GM21360 (cell line): ENCODE data around the gene IMPACT.

Experiments used
- ATAC-seq: cut with Tn5 transposase; IDR thresholded peaks from one replicate; pipeline ENCODE4 v1.9.1; 2021; ENCODE audit warnings: mild to moderate bottlenecking, moderate library complexity; ENCODE audit not compliant: unreplicated experiment

Gene IMPACT

GRCh38 chr18:24474406-24474805 is 47.9 kb downstream of the IMPACT start:
- no peak for ATAC-seq

- ATAC-seq: no peak
Observed at GRCh38 chr18:24475926-24476589, 49.6 kb downstream of the IMPACT start.

GRCh38 chr18:24479371-24479770 is 52.9 kb downstream of the IMPACT start:
- ATAC-seq: no peak

- ATAC-seq: no peak
Observed at GRCh38 chr18:24482821-24483220, 56.4 kb downstream of the IMPACT start.

GRCh38 chr18:24485681-24486080 is 59.2 kb downstream of the IMPACT start:
- ATAC-seq: no peak

- ATAC-seq: no peak
Observed at GRCh38 chr18:24486684-24487083, 60.2 kb downstream of the IMPACT start.

- ATAC-seq: no peak
Observed at GRCh38 chr18:24488824-24489493, 62.5 kb downstream of the IMPACT start.

GRCh38 chr18:24490539-24490938 is 64.1 kb downstream of the IMPACT start:
- no peak for ATAC-seq

- peak; percentile 80 for ATAC-seq
Observed at GRCh38 chr18:24491927-24492834, 65.7 kb downstream of the IMPACT start.

GRCh38 chr18:24494586-24494985 is 68.1 kb downstream of the IMPACT start:
- no peak for ATAC-seq

GRCh38 chr18:24497031-24497754 is 70.7 kb downstream of the IMPACT start:
- ATAC-seq: no peak

- no peak for ATAC-seq
Observed at GRCh38 chr18:24499814-24500213, 73.3 kb downstream of the IMPACT start.

- ATAC-seq: no peak
Observed at GRCh38 chr18:24500217-24500616, 73.7 kb downstream of the IMPACT start.

- ATAC-seq: no peak
Observed at GRCh38 chr18:24500766-24501165, 74.3 kb downstream of the IMPACT start.

GRCh38 chr18:24502667-24503523 is 76.4 kb downstream of the IMPACT start:
- no peak for ATAC-seq
